Neural cell (in vitro differentiated cells): ENCODE measurements around the gene IGFBP2. TPM values are rescaled to one million over a fixed set of nuclear protein-coding genes. Genes with fewer than 3 reads are reported as not detected.

Source experiments
- H2AFZ ChIP-seq: fragments of 200-600, 300-800 bp; sonication (generic), shearing (Covaris generic); 2 replicates; pipeline ENCODE4 v1.6.0; 2014; ENCODE audit warnings: low read depth, mild to moderate bottlenecking, antibody characterized with exemption, low read length, moderate library complexity
- H3F3A ChIP-seq: fragments of 200-600 bp; shearing (Covaris generic); 2 replicates; pipeline ENCODE4 v1.6.1; 2016; ENCODE audit warnings: mild to moderate bottlenecking, moderate library complexity, mixed read lengths, antibody characterized with exemption, low read length; ENCODE audit not compliant: insufficient read depth, poor library complexity, severe bottlenecking
- H3K27ac ChIP-seq: fragments of 200-600, 300-800 bp; sonication (generic), shearing (Covaris generic); 2 replicates; pipeline ENCODE4 v1.5.1; 2014; ENCODE audit warnings: mild to moderate bottlenecking, low read length, moderate library complexity
- H3K27me3 ChIP-seq: fragments of 300-800, 200-600 bp; sonication (generic), shearing (Covaris generic); 2 replicates; pipeline ENCODE4 v1.6.0; 2014; ENCODE audit warnings: mild to moderate bottlenecking, low read depth, low read length, moderate library complexity; ENCODE audit not compliant: insufficient read depth
- H3K36me3 ChIP-seq: fragments of 300-800, 200-600 bp; sonication (generic), shearing (Covaris generic); 2 replicates; pipeline ENCODE4 v1.5.1; 2014; ENCODE audit warnings: mild to moderate bottlenecking, antibody characterized with exemption, low read length, moderate library complexity; ENCODE audit not compliant: insufficient read depth
- H3K4me2 ChIP-seq: fragments of 300-800, 200-600 bp; sonication (generic), shearing (Covaris generic); 2 replicates; pipeline ENCODE4 v1.6.0; 2014; ENCODE audit warnings: mild to moderate bottlenecking, low read length
- H3K4me3 ChIP-seq: fragments of 300-800, 200-600 bp; sonication (generic), shearing (Covaris generic); 2 replicates; pipeline ENCODE4 v1.5.1; 2014; ENCODE audit warnings: mild to moderate bottlenecking, low read length, moderate library complexity
- H3K79me2 ChIP-seq: fragments of 200-600 bp; shearing (Covaris generic); replicated peaks from 2 replicates; pipeline ENCODE4 v1.6.0; 2014; ENCODE audit warnings: mild to moderate bottlenecking, low read length, moderate library complexity; ENCODE audit not compliant: insufficient read depth
- H3K9ac ChIP-seq: fragments of 300-800, 200-600 bp; sonication (generic), shearing (Covaris generic); 2 replicates; pipeline ENCODE4 v1.6.1; 2016; ENCODE audit warnings: mild to moderate bottlenecking, low read length, mixed read lengths
- H3K9me2 ChIP-seq: fragments of 200-600 bp; shearing (Covaris generic); 2 replicates; pipeline ENCODE4 v1.6.1; 2016; ENCODE audit warnings: mild to moderate bottlenecking, low read length, mixed read lengths; ENCODE audit not compliant: insufficient read depth
- H3K9me3 ChIP-seq: fragments of 200-600, 300-800 bp; sonication (generic), shearing (Covaris generic); 2 replicates; pipeline ENCODE4 v1.6.1; 2016; ENCODE audit warnings: mild to moderate bottlenecking, mixed run types, low read length, moderate library complexity, mixed read lengths
- H4K20me1 ChIP-seq: fragments of 200-600 bp; shearing (Covaris generic); 2 replicates; pipeline ENCODE4 v1.6.1; 2016; ENCODE audit warnings: mild to moderate bottlenecking, mixed run types; ENCODE audit not compliant: insufficient read depth
- CTCF ChIP-seq: fragments of 450-650 bp; IDR thresholded peaks from 2 replicates; pipeline ENCODE4 v1.5.1; 2014; ENCODE audit warnings: antibody characterized with exemption, mild to moderate bottlenecking, moderate library complexity; ENCODE audit not compliant: poor library complexity, severe bottlenecking
- EP300 ChIP-seq: fragments of 450-650 bp; conservative IDR thresholded peaks from 2 replicates; pipeline ENCODE4 v1.6.1; 2014; ENCODE audit warnings: antibody characterized with exemption, mild to moderate bottlenecking, moderate library complexity; ENCODE audit not compliant: poor library complexity, severe bottlenecking
- EZH2 ChIP-seq: fragments of 200-600, 300-800 bp; shearing (Covaris generic), sonication (generic); IDR thresholded peaks from 2 replicates; pipeline ENCODE4 v1.6.1; 2014; ENCODE audit warnings: antibody characterized with exemption, low read length, borderline replicate concordance, mild to moderate bottlenecking; ENCODE audit not compliant: insufficient read depth, poor library complexity, severe bottlenecking
- MXI1 ChIP-seq: fragments of 450-650 bp; conservative IDR thresholded peaks from 2 replicates; pipeline ENCODE4 v1.6.1; 2014; ENCODE audit warnings: antibody characterized with exemption, mild to moderate bottlenecking; ENCODE audit not compliant: poor library complexity, severe bottlenecking
- POLR2AphosphoS5 ChIP-seq: IDR thresholded peaks from 2 replicates; pipeline ENCODE4 v1.6.1; 2012
- RAD21 ChIP-seq: fragments of 450-650 bp; conservative IDR thresholded peaks from 2 replicates; pipeline ENCODE4 v1.6.1; 2014; ENCODE audit warnings: antibody characterized with exemption, mild to moderate bottlenecking, moderate library complexity
- REST ChIP-seq: IDR thresholded peaks from 2 replicates; pipeline ENCODE4 v1.6.1; 2012; ENCODE audit warnings: borderline replicate concordance
- SMC3 ChIP-seq: fragments of 450-650 bp; conservative IDR thresholded peaks from 2 replicates; pipeline ENCODE4 v1.6.1; 2014; ENCODE audit warnings: antibody characterized with exemption, mild to moderate bottlenecking, moderate library complexity; ENCODE audit not compliant: poor library complexity
- TAF1 ChIP-seq: IDR thresholded peaks from 2 replicates; pipeline ENCODE4 v1.6.1; 2012; ENCODE audit warnings: low read depth
- polyA plus RNA-seq: library from polyadenylated mRNA; depleted of rRNA; stranded (reverse); fragments of >200 nt; gene quantifications from 2 replicates; pipeline ENCODE4 v1.2.3, GENCODE V29; 2014

IGFBP2 gene
- polyA plus RNA-seq, 1 donor from 2014 or later, result 150 TPM

- H2AFZ ChIP-seq, result peak overlapping the region; percentile 46
- peak overlapping the region; percentile 68 for H3K9ac ChIP-seq
- H3K4me3 ChIP-seq, result peak overlapping the region; percentile 98
- H3K4me2 ChIP-seq, result peak overlapping the region; percentile 94
- H4K20me1 ChIP-seq, result no peaks in the 10 kb centered on the region
- H3K9me2 ChIP-seq, result no peaks in the 10 kb centered on the region
- peaks cover 46% of the 10 kb centered on the region for H3K79me2 ChIP-seq
- no peaks in the 10 kb centered on the region for H3K9me3 ChIP-seq
- no peaks in the 10 kb centered on the region for H3K27me3 ChIP-seq
- no peaks in the 10 kb centered on the region for H3K36me3 ChIP-seq
- no peak for TF ChIP-seq EZH2
- TF ChIP-seq POLR2AphosphoS5, result no peak
- TF ChIP-seq RAD21, result no peak
- TF ChIP-seq TAF1, result peak; percentile 22
- H3F3A ChIP-seq, result peaks cover 4% of the 10 kb centered on the region
- peak overlapping the region; percentile 37 for H3K27ac ChIP-seq
These were observed 2.7 kb downstream of the IGFBP2 start for GRCh38 chr2:216635701-216636550.

GRCh38 chr2:216636551-216637450 lies 3.6 kb downstream of the IGFBP2 start:
- Histone ChIP-seq H3K4me3 (peak overlapping the region; percentile 98), H3K36me3 (no peaks in the 10 kb centered on the region), H3K9me3 (no peaks in the 10 kb centered on the region), H3K9me2 (no peaks in the 10 kb centered on the region), H3F3A (peaks cover 4% of the 10 kb centered on the region), H3K79me2 (peaks cover 50% of the 10 kb centered on the region), H3K9ac (peak overlapping the region; percentile 68), H2AFZ (peak overlapping the region; percentile 46), H3K27me3 (no peaks in the 10 kb centered on the region), H3K27ac (peak overlapping the region; percentile 45), H3K4me2 (peak overlapping the region; percentile 94), H4K20me1 (no peaks in the 10 kb centered on the region)
- TF ChIP-seq REST, result no peak
- TF ChIP-seq EP300, result no peak
- TF ChIP-seq EZH2, result no peak
- no peak for TF ChIP-seq RAD21
- TF ChIP-seq MXI1, result no peak
- TF ChIP-seq SMC3, result no peak
- no peak for TF ChIP-seq POLR2AphosphoS5
- no peak for TF ChIP-seq TAF1
- no peak for TF ChIP-seq CTCF
